IPS-18c (cell line): ENCODE data around the gene KRTAP20-2.

Source experiments
- H3K4me3 ChIP-seq: 2 replicates; pipeline ENCODE4 v1.7.0; 2013; ENCODE audit warnings: low read depth, mild to moderate bottlenecking, low read length, moderate library complexity; ENCODE audit not compliant: insufficient read depth
- H3K9me3 ChIP-seq: one replicate; pipeline ENCODE4 v1.6.1; 2013; ENCODE audit warnings: mild to moderate bottlenecking, low read length, moderate library complexity; ENCODE audit not compliant: control insufficient read depth, insufficient read depth

Gene KRTAP20-2

DNA sequence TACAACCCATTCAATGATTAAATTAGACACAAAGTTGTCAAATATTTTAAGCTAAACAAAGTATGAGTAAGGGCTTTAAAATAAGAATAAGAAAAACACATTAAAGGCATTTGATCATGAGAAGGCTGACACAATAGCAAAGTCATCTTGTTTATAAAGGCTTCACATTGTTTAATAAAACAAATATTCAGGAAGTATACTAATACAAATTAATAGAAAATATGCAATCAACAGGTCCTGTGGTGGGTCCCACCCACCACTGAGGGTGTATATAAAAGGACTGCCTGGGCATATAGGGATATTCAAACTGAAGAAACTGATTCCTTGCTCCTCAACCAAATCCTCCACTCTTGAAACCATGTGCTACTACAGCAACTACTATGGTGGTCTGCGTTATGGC, at the start of gene KRTAP20-2:
Gene KRTAP20-2 (plus strand): TSS at position 301 of the 400 bp plus-strand sequence. CDS start 58 bp downstream, at position 359.
- Histone ChIP-seq H3K4me3 (no peak within 1 kb of the TSS), H3K9me3 (no peaks in the 10 kb centered on the region)

DNA sequence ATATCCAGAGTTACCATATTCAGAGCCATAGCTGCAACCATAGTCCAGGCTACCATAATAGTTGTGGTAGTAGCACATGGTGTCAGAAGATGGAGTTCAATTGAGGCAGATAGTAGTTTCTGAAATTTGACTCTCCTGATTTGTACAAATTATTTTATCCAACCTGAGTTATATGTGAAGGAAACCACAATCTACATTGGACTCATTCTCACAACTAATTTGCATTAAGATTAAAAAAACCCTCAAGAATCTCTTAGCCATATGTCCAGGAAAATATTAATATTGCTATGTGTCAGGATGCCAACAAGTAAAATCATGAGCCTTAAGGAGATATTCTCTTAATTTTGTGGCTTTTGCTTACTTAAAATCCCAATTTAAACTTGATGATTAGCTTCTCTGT, 44.7 kb upstream of the KRTAP20-2 start, which contains the start of gene KRTAP22-2:
Gene KRTAP22-2 (minus strand): TSS at position 101 of the 400 bp plus-strand sequence.
- no peaks in the 10 kb centered on the region for H3K9me3 ChIP-seq

DNA sequence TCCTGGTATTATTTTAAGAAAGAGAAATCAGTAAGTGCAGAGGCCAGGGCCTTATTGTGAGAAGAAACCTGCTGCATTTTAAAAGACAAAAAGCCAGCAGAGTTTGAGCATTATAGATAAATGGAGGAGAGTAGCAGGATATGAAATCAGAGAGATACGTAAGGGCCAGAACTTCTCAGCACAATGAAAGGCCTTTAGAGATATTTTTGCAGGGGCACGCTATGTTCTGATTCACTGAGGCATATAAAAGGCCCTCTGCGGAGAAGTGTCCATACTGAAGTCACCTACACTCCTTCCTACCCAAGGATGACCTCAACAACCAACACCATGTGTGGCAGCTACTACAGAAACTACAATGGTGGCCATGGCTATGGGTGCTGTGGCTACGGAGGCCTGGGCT, 42.9 kb upstream of the KRTAP20-2 start, which contains the start of gene KRTAP6-3:
Gene KRTAP6-3 (plus strand): TSS at position 301 of the 400 bp plus-strand sequence. CDS start 6 bp downstream, at position 307.
- no peak within 1 kb of the TSS for H3K4me3 ChIP-seq
- H3K9me3 ChIP-seq: no peaks in the 10 kb centered on the region

More for the DNA sequence above, 44.7 kb upstream of the KRTAP20-2 start, which contains the start of gene KRTAP22-2:
- H3K4me3 ChIP-seq: no peak within 1 kb of the TSS

DNA sequence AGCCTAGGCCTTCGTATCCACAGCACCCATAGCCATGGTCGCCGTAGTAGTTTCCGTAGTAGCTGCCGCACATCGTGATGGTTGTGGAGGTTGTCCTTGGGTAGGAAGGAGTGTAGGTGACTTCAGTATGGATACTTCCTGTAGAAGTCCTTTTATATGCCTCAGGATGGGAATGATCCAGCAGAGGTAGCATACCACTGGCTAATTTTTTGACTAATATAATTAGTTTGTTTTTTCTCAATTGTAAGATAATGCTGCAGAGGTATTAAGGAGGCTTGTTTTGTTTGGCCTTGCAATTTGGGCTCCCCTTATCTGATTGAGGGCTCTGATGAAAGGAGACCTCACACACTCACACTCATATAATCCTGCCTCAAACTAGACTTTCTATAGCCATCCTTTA, 36.2 kb upstream of the KRTAP20-2 start, which contains the start of gene KRTAP6-2:
Gene KRTAP6-2 (minus strand): TSS at position 101 of the 400 bp plus-strand sequence. CDS start 28 bp downstream, at position 73.
- Histone ChIP-seq H3K9me3 (no peaks in the 10 kb centered on the region), H3K4me3 (no peak within 1 kb of the TSS)

DNA sequence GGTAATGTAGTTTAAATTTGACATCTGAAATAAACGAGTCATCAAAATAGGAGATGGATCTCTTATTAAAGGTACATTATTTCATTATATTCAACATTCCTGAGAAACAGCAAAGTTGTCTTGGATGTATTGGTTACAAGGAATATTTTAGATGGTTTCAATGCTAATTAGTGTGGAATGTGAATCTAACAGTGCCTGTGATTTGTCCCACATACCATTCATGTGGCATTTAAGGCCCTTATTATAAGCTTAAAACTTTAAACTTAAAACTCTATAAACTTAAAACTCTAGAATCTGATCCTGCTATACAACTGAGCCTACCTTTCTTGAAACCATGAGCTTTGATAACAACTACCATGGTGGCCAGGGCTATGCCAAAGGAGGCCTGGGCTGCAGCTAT, 34.2 kb upstream of the KRTAP20-2 start, which contains the start of gene KRTAP22-1:
Gene KRTAP22-1 (plus strand): TSS at position 301 of the 400 bp plus-strand sequence.
- Histone ChIP-seq H3K9me3 (no peaks in the 10 kb centered on the region), H3K4me3 (no peak within 1 kb of the TSS)

DNA sequence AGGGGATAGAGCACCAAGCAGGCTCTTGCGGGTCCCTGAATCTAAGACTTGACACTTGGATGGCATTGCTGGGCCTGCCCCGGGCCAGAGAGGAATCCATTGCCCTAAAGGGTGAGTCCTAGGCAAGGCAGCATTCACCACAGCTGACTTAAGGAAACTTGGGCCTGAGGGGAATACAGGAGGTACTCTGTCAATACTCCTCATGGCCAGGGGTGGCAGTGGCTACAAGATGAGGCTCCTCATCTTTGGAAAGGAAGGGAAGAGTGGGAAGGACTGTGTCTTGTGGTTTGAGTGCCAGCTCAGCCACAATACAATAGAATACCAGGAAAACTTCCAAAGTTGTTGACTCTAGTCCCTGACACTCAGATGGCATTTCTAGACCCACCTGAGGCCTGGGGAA, 29.0 kb upstream of the KRTAP20-2 start:
- H3K4me3 ChIP-seq: no peak overlapping the region
- no peaks in the 10 kb centered on the region for H3K9me3 ChIP-seq

DNA sequence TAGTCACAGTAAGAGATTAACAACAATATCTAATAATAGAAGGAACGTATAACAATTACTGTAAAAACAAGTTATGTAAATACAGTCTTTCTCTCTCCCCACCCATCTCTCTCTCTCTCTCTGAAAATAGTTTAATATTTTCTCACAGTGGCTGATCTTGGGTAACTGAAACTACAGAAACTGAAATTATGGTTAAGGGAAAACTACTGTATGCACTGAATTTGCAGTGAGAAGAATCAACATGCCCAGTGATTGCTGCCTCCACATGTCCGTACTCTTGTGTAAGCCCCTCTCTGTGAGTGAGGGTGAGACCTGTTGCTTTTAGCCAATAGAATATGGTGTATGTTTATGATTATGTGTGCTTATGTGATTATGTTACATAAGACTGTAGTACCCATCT, 22.9 kb upstream of the KRTAP20-2 start:
- no peaks in the 10 kb centered on the region for H3K9me3 ChIP-seq
- H3K4me3 ChIP-seq: no peak overlapping the region

DNA sequence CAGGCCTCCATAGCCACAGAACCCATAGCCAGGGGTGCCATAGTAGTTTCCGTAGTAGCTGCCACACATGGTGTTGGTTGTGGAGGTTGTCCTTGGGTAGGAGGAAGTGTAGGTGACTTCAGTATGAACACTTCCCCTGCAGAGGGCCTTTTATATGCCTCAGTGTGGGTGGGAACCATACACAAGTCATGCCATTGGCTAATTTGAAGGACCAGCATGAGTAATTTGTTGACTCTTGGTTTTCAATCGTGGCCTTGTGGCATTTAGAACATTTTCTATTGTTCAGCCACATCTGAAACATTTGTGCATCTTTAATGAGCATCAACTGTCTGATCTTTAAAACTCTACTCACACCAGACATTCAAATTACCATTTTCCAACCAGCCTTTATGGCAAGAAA, 21.2 kb upstream of the KRTAP20-2 start, which contains the start of gene KRTAP6-1:
Gene KRTAP6-1 (minus strand): TSS at position 95 of the 400 bp plus-strand sequence. CDS start 26 bp downstream, at position 69.
- no peak within 1 kb of the TSS for H3K4me3 ChIP-seq
- no peaks in the 10 kb centered on the region for H3K9me3 ChIP-seq

DNA sequence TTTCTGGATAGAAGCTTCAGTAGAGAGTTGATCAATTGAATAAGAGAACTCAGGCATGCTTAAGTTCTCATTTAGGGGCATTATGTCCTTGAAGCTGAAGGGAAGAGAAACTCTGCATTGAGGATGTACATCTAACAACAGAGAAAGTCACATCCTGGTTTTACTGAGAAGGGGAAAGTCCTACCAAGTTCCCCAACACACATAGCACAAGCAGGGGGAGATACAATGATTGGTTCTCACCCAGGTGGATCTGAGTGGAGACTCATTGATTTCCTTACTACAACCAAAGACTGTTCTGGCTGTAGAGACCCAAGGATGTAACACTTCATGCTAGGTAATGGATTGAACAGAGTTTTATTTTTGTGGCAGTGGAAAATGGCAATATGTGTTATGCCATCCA, 19.8 kb upstream of the KRTAP20-2 start:
- no peaks in the 10 kb centered on the region for H3K9me3 ChIP-seq
- H3K4me3 ChIP-seq: no peak overlapping the region

DNA sequence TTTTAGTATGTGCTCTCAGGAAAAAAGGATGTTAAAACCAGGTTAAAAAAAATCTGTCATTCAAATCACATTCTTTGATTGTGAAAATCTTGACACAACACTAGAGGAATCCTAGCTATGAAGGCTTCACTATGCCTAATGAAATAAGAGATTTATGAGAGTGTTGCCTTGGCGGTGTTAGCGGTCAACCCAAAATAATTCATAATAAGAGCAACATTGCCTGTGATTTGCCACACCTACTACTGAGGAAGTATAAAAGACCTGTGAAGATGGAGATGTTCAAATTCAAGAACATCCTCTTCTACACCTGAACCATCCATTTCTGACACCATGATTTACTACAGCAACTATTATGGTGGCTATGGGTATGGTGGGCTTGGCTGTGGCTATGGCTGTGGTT, 18.9 kb upstream of the KRTAP20-2 start, which contains the start of gene KRTAP20-1:
Gene KRTAP20-1 (plus strand): TSS at position 301 of the 400 bp plus-strand sequence. CDS start 30 bp downstream, at position 331.
- Histone ChIP-seq H3K4me3 (no peak within 1 kb of the TSS), H3K9me3 (no peaks in the 10 kb centered on the region)

DNA sequence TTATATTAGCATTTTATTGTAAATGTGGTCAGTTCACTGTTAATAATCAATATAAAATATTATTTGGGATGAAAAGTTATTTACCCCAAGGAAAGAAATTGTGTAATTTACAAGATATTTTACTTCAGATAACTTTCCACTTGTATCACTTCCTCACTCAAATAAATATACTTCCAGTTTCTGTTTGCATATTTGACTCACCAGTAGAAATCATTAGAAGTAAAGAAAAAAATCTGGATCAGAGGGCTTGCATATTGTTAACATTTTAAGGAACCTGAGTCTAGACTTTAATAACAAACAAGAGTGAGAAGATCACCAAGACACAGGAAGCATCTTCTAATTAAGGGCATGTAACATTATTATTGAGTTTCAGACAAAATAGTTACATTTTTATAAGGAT, 14.9 kb upstream of the KRTAP20-2 start:
- Histone ChIP-seq H3K9me3 (peaks cover 7% of the 10 kb centered on the region), H3K4me3 (no peak overlapping the region)

DNA sequence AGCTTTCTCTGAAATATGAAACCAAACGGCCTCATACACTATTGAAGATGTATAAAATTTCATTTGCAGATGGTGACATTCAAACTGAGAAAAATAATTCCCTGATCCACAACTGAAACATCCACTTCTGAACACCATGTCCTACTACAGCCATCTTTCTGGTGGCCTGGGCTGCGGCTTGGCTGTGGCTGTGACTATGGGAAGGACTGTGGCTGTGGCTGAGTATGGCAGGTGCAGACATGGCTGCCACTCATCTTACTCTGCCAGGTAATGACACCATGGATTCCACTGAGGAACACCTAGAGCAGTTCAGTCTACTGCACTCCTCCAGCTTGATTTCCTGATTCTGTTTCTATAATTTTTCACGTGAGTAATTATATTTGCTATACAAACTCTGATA, 14.5 kb upstream of the KRTAP20-2 start, which contains the start of gene KRTAP20-4:
Gene KRTAP20-4 (plus strand): TSS at position 106 of the 400 bp plus-strand sequence.
- Histone ChIP-seq H3K9me3 (peaks cover 7% of the 10 kb centered on the region), H3K4me3 (no peak within 1 kb of the TSS)

DNA sequence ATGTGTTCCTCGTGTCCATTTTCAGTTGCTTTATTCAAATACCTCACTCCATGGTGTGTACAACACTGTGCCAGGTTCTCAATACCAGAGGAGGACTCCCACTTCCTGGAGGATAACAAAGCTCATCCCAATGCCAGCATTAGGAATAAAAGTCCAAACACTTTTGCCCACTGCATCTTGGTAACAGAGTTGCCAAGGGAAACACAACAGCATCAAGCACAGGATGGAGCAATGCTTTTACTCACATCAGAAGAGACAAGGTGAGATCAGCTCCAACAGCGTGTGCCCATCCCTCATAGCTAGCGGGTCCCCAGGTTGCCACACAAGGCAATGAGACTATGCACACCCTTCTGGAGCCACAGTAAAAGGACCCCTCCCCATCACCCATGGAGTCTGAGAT, 11.6 kb upstream of the KRTAP20-2 start:
- Histone ChIP-seq H3K9me3 (peaks cover 7% of the 10 kb centered on the region), H3K4me3 (no peak overlapping the region)

DNA sequence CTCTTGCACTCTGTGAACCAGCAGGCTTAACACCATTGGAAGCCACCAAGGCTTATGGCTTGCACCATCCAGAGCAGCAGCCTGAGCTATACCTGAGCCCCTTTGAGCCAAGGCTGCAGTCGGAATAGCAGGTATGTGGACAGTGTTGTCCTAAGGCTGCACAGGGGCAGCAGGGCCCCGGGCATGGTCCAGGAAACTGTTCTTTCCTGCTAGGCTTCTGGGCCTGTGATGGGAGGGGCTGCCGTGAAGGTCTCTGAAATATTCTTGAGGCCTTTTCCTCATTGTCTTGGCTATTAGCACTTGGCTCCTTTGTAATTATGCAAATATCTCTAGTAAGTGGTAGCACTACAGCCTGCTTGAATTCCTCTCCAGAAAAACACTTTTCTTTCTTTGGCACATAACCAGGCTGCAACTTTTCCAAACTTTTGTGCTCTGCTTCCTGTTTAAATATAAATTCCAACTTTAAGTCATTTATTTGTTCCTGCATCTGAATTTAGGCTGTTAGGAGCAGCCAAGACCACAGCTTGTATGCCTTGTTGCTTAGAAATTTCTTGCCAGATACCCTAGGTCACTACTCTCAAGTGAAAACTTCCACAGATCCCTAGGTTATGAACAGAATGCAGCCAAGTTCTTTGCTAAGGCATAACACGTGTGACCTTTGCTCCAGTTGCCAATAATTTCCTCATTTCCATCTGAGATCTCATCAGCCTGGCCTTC, 9.4 kb upstream of the KRTAP20-2 start:
- Histone ChIP-seq H3K4me3 (no peak overlapping the region), H3K9me3 (peaks cover 7% of the 10 kb centered on the region)

DNA sequence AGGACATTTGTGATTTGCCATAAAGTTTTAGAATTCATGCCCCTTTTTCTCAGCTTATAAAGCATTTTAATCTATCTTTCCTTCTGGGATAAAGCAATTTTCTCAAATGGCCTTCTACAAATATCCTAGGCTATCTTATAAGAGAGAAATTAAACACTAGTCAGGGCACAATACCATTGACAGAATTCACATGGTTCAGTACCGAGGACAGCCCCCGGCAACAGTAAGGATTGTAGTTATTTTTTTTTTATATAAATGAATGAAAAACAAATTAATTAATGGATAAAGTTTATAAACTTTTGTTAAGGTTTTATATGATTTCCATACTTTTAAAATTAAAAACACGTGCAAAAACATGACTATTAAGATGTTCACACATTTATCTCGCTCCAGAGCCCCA, 6.9 kb upstream of the KRTAP20-2 start:
- H3K9me3 ChIP-seq: peaks cover 7% of the 10 kb centered on the region
- H3K4me3 ChIP-seq: no peak overlapping the region

DNA sequence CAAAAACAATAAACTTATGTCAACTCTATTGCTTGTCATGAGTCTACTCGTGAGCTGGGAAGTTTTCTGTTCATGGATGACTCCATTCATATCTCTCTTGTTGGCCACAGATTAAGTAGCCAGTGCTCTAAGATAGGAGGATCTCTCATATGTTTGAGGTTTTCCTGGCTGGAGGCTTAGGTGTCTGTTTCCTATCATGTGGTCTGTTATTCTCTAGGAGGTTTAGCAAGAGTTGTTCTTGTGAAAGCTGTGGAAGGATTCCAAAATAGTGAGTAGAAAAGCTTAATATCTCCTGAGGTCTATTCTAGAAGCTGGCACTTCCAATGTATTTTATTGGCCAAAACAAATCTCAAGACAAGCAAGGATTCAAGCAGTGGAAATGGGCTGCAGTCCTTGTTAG, 5.8 kb upstream of the KRTAP20-2 start:
- H3K9me3 ChIP-seq: peaks cover 5% of the 10 kb centered on the region
- no peak overlapping the region for H3K4me3 ChIP-seq

DNA sequence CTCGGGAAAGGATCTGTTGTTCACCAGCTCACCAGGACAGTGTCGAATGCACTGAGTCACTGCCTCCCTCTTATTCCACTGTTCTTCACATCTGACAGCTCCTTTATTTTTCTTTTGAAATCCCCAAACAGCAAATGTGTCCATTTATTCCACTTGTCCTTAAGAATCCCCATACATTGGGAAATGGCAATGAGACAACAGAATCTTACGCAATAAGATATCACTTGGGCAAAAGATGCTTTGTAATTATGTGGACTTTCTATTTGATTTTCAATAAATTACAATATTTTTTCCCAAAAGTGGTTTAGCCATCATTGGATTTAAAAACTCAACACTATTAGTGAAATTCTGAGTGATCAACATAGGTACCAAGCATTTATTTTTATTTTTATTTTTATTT, 3.7 kb downstream of the KRTAP20-2 start:
- Histone ChIP-seq H3K4me3 (no peak overlapping the region), H3K9me3 (no peaks in the 10 kb centered on the region)

DNA sequence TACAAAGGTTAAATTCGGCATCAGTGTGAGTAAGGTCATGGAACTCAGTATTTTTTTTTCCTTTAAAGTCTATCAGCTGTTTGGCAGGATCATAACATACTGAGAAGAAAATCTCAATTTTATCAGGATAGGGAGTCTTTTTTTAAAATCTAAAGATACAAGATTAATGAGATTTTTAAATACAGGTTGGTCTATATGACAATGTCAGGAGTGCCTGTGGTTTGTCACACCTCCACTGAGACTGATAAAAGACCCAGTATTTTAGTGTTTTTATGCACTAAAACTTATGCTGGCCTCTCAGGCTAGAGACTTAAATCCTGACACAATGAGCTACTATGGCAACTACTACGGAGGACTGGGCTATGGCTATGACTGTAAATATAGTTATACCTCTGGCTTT, 7.6 kb downstream of the KRTAP20-2 start, which contains the start of gene KRTAP20-3:
Gene KRTAP20-3 (plus strand): TSS at position 301 of the 400 bp plus-strand sequence.
- H3K4me3 ChIP-seq: no peak within 1 kb of the TSS
- no peaks in the 10 kb centered on the region for H3K9me3 ChIP-seq
